SK-N-MC (cell line): ENCODE results near the gene HSD11B2.

Experiments
- DNase-seq: peaks from one replicate; pipeline ENCODE4 v3.0.0-alpha.2; 2011; ENCODE audit warnings: low read depth, low spot score
- H3K27ac ChIP-seq: fragments of 200-600 bp; sonication (generic); 2 replicates; pipeline ENCODE4 v1.5.1; 2016; ENCODE audit warnings: mixed run types
- H3K36me3 ChIP-seq: fragments of 200-600 bp; sonication (generic); 2 replicates; pipeline ENCODE4 v1.6.1; 2017; ENCODE audit warnings: antibody characterized with exemption, low read length, mixed read lengths; ENCODE audit not compliant: insufficient read depth
- H3K4me3 ChIP-seq: fragments of 200-600 bp; sonication (generic); 2 replicates; pipeline ENCODE4 v1.5.1; 2016
- H3K9ac ChIP-seq: fragments of 200-600 bp; sonication (generic); 2 replicates; pipeline ENCODE4 v1.8.0; 2017; ENCODE audit warnings: mixed run types, mixed read lengths; ENCODE audit not compliant: insufficient read length
- H3K9me3 ChIP-seq: fragments of 200-600 bp; sonication (generic); 2 replicates; pipeline ENCODE4 v1.6.1; 2017; ENCODE audit warnings: low read depth, mild to moderate bottlenecking, antibody characterized with exemption, low read length, moderate library complexity, mixed read lengths
- EZH2 ChIP-seq: fragments of 200-600 bp; sonication (generic); IDR thresholded peaks from one replicate; pipeline ENCODE4 v1.6.1; 2017; ENCODE audit warnings: antibody characterized with exemption
- FOXP2 ChIP-seq: optimal IDR thresholded peaks from 2 replicates; pipeline ENCODE3; 2011; ENCODE audit warnings: mild to moderate bottlenecking, moderate library complexity; ENCODE audit not compliant: insufficient read depth; ENCODE audit errors: extremely low read length, control extremely low read depth
- POLR2AphosphoS5 ChIP-seq: IDR thresholded peaks from 2 replicates; pipeline ENCODE4 v1.6.1; 2012; ENCODE audit warnings: mild to moderate bottlenecking, low read depth, low read length, borderline replicate concordance

The HSD11B2 gene

DNA sequence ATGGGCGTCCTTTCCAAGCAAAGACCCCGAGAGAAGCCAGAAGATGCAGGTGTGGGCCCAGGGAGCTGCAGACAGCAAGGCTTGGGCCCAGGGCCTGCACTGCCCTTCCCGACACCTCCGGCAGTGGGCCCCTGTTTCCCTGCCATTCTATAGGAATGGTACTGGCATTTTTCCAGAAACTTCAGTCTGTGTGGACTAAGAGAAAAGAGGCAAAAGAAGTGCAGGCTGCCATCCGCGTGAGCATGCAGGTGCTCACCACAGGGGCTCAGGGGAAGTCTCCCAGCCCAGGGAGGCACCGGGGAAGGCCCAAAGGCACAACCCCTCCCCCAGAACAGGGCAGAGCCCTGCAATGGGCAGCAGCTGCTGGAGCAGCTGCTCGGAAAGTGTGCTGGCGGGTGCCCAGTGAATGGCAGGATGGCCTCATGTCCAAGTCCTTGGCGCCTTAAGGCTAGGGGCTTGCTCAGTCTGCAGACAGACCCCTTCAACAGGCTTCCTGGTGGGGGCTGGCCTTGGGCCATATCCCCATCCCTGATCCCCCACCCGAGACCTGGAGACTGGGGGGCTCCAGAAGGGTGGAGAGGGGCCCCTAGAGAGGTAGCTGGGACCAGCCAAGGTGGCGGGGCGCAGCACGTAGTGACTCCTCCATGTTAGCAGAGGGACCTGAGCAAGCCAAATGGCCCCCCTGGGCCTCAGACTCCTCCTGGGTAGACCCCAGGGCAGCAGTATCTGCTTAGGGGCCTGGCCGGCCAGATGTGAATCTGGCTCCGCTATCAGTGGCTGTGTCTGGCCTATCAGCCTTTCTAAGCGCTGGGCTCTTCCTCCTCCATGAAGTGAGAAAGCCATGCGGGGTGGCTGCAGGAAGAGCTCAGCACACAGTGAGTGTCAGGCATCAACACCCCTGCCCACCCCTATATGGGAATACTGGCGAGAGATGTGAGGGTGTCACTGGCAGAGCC lies 30.9 kb upstream of the HSD11B2 start:
- no peak overlapping the region for H3K27ac ChIP-seq
- DNase-seq = no peak

DNA sequence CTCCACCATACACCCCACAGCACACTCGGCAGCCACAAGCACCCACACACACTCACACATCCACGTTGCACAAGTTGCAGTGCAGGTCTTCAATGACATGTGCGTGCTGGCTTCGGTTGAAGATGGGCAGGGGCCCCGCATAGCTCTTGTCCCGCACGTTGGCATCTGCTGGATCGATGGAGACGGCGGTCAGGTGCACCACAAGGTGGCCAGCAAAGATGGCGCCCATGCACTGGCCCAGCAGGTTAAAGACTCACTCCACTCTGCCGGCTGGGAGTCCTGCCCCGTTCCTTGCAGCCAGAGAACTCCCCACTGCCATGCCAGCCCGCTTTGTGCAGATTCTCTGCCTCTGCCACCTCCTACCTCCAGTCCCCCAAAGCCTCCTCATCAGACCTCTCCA lies 30.0 kb upstream of the HSD11B2 start:
- no peak for DNase-seq
- H3K4me3 ChIP-seq = no peak overlapping the region
- TF ChIP-seq POLR2AphosphoS5 = no peak
- TF ChIP-seq FOXP2 = no peak
- H3K27ac ChIP-seq = no peak overlapping the region
- H3K9ac ChIP-seq = no peak overlapping the region
- no peaks in the 10 kb centered on the region for H3K9me3 ChIP-seq
- H3K36me3 ChIP-seq = no peaks in the 10 kb centered on the region

More for the DNA sequence above, 30.9 kb upstream of the HSD11B2 start:
- Histone ChIP-seq H3K36me3 (no peaks in the 10 kb centered on the region), H3K9me3 (no peaks in the 10 kb centered on the region), H3K4me3 (no peak overlapping the region), H3K9ac (no peak overlapping the region)
- no peak for TF ChIP-seq FOXP2

DNA sequence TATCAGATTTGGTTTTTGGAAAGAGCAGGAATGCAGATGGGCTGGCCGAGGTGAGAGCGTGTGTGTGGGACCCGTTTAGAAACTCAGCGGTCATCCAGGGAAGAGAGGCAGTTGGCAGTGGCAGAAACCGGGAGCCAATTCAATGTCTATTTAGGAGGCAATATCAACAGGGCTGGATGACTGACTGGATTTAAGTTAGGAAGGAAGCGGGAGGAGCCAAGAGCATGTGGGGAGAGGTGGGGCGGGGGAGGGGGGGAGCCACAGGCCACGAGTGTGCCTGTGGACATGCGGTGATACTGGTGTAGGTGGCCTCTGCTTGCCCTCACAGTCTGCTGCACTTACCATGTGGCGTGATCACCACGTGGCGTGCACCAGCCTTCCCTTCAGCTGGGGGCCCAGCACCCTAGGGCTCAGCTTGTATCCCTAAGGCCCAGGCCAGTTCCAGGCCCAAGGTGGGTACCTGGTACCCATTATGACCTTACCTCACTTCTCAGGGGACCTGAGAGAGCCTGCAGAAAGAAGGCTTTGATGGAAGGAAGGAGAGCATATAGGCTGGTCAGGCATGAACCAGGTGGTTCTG lies 26.9 kb upstream of the HSD11B2 start:
- Histone ChIP-seq H3K36me3 (no peaks in the 10 kb centered on the region), H3K9ac (no peak overlapping the region), H3K9me3 (no peaks in the 10 kb centered on the region), H3K27ac (no peak overlapping the region), H3K4me3 (no peak overlapping the region)
- no peak for DNase-seq
- TF ChIP-seq POLR2AphosphoS5 (no peak), EZH2 (no peak), FOXP2 (no peak)

DNA sequence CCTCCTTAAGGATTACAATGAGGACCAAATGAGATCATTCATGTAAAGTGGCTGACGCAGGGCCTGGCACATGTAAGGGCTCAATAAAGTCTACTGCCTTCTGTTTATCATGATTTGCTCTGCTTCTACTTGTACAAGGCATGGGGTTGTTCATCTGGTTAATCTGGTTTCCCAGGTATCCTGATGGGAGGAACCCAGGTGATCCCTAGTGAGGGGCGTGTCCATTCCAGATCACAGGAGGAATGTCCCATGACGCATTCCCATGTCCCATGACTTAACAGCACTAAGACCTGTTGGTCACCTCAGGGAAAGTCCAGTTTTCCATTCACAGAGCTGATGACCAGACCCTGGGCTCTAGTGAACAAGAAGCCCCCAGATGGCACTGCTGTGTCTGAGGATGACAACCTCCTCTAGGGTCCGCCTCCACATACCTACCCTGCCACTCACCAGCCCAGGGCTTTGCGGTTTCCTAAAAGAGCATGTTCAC lies 26.1 kb upstream of the HSD11B2 start:
- no peak overlapping the region for H3K9ac ChIP-seq
- H3K36me3 ChIP-seq = no peaks in the 10 kb centered on the region
- no peak overlapping the region for H3K4me3 ChIP-seq
- H3K27ac ChIP-seq = no peak overlapping the region
- no peak for DNase-seq
- TF ChIP-seq FOXP2 (no peak), POLR2AphosphoS5 (no peak), EZH2 (no peak)
- H3K9me3 ChIP-seq = no peaks in the 10 kb centered on the region

DNA sequence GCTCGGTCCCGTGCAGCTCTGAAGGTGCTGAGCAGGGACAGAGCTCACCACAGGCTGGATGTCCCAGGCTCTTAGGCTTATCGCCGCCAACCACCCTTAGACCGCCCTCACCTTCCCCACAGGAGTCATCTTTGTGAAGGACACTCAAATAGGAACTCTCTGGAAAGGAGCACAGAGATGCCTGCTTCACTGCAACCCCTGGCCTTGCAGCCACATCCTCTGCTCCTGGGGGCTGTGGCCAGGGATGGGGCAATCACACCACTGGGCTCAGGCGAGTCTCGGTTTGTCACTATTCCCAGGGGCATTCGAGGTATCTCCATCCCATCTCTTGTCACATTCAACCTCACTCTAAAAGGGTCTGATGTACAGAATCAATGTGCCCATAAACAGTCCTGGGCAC lies 25.6 kb upstream of the HSD11B2 start:
- no peak for TF ChIP-seq FOXP2
- TF ChIP-seq POLR2AphosphoS5 = no peak
- no peak for TF ChIP-seq EZH2
- no peaks in the 10 kb centered on the region for H3K9me3 ChIP-seq
- H3K27ac ChIP-seq = no peak overlapping the region
- no peaks in the 10 kb centered on the region for H3K36me3 ChIP-seq
- DNase-seq = no peak
- no peak overlapping the region for H3K4me3 ChIP-seq
- H3K9ac ChIP-seq = no peak overlapping the region

DNA sequence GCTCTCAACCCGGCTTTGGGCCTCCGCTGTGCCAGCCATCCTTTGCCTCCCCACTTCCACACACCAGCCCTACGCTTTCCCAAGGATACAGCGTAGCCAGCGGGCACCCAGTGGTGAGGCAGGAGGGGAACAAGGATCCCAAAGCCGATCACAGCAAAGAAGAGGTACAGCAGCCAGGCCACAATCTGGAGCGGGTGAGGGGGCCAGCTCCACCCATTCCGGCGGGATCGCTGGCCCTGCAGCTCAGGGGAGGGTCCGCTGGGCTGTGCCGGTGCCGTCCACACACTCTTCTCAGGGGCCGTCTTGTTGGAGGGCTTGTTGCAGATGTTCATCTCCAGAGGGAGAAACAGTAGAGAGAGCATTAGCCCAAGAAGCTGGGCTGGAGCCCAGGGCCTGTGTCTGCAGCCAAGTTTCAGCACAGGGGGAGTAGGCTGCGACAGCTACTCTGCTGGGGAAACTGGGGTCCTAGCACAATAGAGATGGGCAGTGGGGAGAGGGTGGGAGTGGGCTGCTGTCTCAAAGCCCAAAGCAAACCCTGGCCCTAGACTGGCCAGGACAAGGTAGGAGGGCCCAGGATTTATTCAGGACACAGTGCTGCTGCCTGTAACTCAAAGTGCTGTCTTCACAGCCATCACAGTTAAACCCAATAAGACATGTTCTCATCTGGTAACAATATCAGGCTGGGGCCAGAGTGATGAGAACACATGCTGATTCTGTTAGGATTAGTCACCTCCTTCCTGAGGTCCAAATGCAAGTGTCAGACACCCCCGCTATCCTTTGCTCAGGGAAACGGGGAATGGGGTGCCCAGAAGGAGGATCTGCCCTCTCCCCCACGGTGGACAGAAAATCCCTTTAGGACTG lies 24.6 kb upstream of the HSD11B2 start:
- no peak for DNase-seq
- TF ChIP-seq FOXP2 = no peak
- no peak for TF ChIP-seq POLR2AphosphoS5
- TF ChIP-seq EZH2 = no peak
- no peak overlapping the region for H3K27ac ChIP-seq
- no peaks in the 10 kb centered on the region for H3K9me3 ChIP-seq
- H3K36me3 ChIP-seq = no peaks in the 10 kb centered on the region
- no peak overlapping the region for H3K4me3 ChIP-seq
- H3K9ac ChIP-seq = no peak overlapping the region

DNA sequence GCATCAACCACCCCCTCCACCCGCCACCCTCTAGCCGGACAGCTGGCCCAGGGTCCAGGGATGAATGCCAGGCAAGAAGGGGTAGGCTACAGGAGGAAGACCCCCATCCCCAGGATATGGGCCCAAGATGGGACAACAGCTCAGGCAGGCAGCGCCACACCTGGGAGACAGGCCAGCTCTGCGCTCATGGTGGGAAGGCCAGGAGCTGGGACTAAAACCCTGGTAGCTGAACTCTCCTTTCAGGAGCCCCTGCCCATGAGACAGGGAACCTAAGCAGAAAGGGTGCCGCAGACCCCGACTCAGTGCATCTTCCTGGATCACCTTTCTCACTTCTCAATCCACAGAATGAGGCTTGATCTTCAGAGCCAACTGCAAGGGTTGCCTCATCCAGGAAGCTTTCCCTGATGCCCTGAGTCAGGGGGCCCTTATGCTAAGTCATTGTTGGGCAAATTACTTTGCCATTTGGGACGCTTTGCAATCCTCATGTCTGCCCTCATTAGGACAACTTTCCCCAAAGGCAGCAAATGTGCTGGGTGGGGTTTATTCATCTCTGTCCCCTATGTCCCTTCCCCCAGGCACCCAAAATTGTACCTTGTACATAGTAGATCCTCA lies 23.6 kb upstream of the HSD11B2 start:
- H3K27ac ChIP-seq = no peak overlapping the region
- TF ChIP-seq EZH2 (no peak), POLR2AphosphoS5 (no peak), FOXP2 (no peak)
- DNase-seq = no peak
- no peaks in the 10 kb centered on the region for H3K36me3 ChIP-seq
- no peaks in the 10 kb centered on the region for H3K9me3 ChIP-seq
- no peak overlapping the region for H3K4me3 ChIP-seq
- no peak overlapping the region for H3K9ac ChIP-seq

DNA sequence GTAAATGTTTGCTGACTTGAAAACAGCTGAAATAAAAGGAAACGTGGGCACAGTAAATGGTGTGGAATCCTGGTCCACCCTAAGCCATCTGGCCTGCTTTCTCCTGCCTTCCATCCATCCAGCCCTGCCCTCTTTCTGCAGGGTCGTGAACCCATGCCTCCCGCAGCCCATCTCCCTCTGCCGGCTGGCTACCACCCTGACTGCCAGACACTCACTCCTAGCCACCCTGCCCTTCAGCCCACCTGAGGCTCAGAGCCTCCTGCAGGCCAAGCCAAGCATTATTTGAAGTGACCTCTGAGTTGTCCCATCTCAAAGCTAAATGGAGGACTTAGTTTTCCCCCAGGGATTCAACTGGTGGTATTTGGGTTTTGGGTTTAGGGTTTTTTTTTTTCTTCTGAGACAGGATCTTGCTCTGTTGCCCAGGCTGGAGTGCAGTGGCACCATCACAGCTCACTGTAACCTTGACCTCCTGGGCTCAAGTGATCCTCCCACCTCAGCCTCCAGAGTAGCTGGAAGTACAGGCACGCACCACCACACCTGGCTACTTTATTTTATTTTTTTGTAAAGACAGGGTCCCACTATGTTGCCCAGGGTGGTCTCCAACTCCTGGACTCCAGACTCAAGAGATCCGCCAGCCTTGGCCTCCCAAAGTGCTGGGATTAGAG lies 23.0 kb upstream of the HSD11B2 start:
- Histone ChIP-seq H3K36me3 (no peaks in the 10 kb centered on the region), H3K4me3 (no peak overlapping the region), H3K9ac (no peak overlapping the region), H3K9me3 (no peaks in the 10 kb centered on the region), H3K27ac (no peak overlapping the region)
- no peak for TF ChIP-seq EZH2
- TF ChIP-seq POLR2AphosphoS5 = no peak
- no peak for TF ChIP-seq FOXP2
- no peak for DNase-seq
